ENCODE data around the gene C3orf70.

The C3orf70 gene

DNA sequence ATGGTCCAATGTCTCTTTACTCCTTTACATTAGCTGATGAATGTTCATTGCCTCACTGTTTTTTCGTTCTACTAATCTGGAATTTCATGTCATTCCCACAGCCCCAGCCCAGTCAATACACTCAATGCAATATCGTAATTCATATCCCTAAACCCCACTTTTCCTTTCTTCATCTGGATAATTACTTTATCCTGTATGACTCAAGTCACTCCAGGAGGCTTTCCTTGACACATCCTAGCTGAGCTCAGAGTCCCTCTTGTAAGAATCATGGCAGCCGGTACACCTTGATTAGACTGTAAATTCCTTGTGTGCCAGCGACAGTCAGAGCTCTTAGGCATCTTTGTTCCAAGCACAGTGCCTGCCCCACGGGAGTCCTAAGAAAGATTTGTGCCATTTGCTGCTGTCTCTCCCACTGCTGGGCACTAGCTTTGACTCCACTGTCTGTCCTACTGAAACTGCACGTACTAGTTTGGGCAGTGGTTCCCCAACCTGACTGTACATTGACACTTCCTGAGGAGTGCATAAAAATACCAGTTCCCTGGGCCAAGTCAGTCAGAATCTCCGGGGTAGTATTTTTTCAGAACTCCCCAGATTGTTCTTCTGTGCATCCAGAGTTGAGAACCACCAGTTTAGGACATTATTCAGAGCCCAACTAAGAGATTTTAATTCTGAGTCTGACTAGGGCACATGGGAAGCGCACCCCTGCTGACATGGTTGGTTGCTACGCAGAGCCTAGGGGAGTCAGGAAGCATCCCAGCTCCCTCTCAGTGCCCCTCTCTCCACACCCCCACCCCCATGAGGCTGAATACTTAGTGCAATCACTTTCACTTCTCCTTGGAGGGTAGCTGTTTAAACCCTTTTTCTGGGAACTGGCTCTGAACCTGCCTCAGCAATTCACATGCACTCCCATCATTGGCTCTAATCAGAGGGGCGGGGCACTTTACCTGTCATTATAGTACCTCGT lies 19.5 kb upstream of the C3orf70 start:
- Histone ChIP-seq H3K36me3 (no peaks in the 10 kb centered on the region), H3K9me3 (no peaks in the 10 kb centered on the region), H3K27ac (no peak overlapping the region), H3K4me1 (ENCODE audit: control insufficient read depth in 1 of 2, insufficient read depth in 1 of 2, low read depth in 1 of 2, low read length in 1 of 2) (peaks cover 19 to 21% of the 10 kb centered on the region in 2 experiments), H3K4me3 (ENCODE audit: low read depth in 1 of 2, low read length in 1 of 2) (no peak overlapping the region), H3K27me3 (no peaks in the 10 kb centered on the region)
- TF ChIP-seq, protein P1, sequence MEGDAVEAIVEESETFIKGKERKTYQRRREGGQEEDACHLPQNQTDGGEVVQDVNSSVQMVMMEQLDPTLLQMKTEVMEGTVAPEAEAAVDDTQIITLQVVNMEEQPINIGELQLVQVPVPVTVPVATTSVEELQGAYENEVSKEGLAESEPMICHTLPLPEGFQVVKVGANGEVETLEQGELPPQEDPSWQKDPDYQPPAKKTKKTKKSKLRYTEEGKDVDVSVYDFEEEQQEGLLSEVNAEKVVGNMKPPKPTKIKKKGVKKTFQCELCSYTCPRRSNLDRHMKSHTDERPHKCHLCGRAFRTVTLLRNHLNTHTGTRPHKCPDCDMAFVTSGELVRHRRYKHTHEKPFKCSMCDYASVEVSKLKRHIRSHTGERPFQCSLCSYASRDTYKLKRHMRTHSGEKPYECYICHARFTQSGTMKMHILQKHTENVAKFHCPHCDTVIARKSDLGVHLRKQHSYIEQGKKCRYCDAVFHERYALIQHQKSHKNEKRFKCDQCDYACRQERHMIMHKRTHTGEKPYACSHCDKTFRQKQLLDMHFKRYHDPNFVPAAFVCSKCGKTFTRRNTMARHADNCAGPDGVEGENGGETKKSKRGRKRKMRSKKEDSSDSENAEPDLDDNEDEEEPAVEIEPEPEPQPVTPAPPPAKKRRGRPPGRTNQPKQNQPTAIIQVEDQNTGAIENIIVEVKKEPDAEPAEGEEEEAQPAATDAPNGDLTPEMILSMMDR (IDR thresholded peaks at IDR 0.05), result no peak

DNA sequence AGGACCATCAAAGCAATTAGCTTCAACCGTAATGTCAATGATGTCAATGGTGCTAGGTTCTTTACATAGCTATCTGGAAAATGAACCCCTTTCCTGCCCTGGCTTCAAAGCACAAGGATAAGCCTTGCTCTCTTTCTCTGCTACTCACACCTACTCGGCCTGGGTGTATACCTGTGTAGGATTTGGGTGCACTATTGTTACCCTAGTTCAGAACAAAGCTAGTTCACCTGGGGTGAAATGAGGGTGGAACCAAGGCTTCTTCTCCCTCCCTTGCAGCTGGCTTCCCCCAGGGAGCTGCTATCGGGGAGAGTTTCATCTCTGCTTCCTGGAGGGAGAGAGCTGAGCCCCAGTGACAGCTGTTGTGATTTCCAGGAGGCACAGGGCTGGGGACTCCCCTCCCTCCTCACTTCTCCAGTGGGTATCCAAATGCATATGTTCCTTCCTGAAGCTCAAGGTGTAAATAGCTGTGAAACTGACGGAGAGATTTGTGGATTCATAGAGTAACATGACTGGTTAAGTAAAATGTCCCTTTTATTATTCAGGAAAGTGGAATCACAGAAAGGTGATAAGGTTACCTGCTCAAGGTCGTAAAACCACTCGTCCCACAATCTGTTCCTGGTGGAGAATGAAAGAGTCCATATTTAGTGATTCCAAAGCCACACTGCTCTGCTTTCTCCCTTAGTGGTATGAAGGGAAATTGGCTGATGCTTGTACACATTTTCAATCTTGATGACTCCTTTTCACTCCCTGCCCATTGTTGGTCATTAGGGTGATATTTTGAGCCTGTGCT lies 11.8 kb upstream of the C3orf70 start:
- Histone ChIP-seq H3K36me3 (no peaks in the 10 kb centered on the region), H3K9me3 (no peaks in the 10 kb centered on the region), H3K27ac (no peak overlapping the region), H3K27me3 (peaks cover 5% of the 10 kb centered on the region), H3K4me3 (ENCODE audit: low read depth in 1 of 2, low read length in 1 of 2) (no peak overlapping the region), H3K4me1 (ENCODE audit: control insufficient read depth in 1 of 2, insufficient read depth in 1 of 2, low read depth in 1 of 2, low read length in 1 of 2) (no peaks in the 10 kb centered on the region)
- TF ChIP-seq, protein P1 (IDR thresholded peaks at IDR 0.05), result no peak

DNA sequence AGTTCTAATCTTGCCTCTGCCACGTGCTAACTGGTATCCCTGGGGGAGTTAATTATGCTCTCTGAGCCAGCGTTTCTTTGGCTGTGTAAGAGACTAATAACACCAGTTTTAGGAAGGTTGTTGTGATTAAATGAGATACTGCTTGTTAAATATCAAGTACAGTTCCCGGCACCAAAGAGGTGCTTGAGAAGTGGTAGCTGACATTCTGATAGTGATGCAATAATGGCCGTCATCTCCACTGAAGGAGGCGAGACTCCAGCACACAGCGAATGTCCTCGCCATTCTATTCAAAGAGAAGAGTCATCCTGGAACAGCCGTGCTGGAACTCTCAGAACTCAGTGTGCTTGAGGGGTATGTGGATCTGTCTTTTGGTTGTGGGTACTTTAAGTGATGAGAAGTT lies 9.8 kb upstream of the C3orf70 start:
- Histone ChIP-seq H3K4me1 (ENCODE audit: control insufficient read depth in 1 of 2, insufficient read depth in 1 of 2, low read depth in 1 of 2, low read length in 1 of 2) (no peaks in the 10 kb centered on the region), H3K27me3 (peaks cover 13% of the 10 kb centered on the region), H3K36me3 (no peaks in the 10 kb centered on the region), H3K9me3 (no peaks in the 10 kb centered on the region), H3K4me3 (ENCODE audit: low read depth in 1 of 2, low read length in 1 of 2) (no peak overlapping the region), H3K27ac (no peak overlapping the region)
- TF ChIP-seq, protein P1 (IDR thresholded peaks at IDR 0.05), result no peak

DNA sequence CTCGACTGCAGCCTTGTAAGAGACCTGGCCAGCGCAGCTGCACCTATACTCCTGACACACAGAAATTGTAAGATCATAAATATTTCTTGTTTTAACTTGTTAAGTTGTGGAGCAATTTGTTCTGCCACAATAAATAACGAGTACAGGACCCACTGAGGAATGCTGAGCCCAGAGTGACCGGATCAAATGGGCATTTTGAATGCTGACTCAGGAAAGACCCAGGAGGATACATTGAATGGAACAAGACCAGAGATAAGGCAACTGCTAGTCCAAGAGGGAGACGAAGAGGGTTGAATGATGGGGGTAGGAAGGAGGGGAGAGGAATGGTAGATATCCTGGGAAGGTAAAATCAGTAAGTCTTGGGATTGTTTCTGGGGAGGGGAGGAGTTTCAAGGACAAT lies 8.9 kb upstream of the C3orf70 start:
- no peak overlapping the region for H3K4me3 ChIP-seq (ENCODE audit: low read depth in 1 of 2, low read length in 1 of 2)

DNA sequence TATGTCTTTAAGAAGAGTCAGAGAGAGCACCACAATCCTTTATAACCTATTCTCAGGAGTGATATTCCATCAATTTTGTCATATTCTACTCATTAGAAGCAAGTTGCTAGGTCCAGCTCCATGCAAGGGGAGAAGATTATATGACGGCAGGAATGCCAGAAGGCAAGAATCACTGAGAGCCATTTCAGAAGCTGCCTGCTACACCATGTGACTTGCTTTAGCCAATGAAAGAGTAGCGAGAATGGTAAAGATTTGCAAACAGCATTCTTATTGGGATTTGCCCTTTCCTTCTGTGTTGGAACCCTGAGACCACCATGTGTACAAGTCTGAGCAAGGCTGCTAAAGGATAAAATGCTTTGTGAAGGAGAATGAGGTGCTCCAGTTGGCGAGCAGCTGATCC lies 4.5 kb upstream of the C3orf70 start:
- TF ChIP-seq, protein P1 (IDR thresholded peaks at IDR 0.05), result no peak
- Histone ChIP-seq H3K9me3 (no peaks in the 10 kb centered on the region), H3K4me1 (ENCODE audit: control insufficient read depth in 1 of 2, insufficient read depth in 1 of 2, low read depth in 1 of 2, low read length in 1 of 2) (peaks cover 8 to 14% of the 10 kb centered on the region in 2 experiments), H3K36me3 (no peaks in the 10 kb centered on the region), H3K27me3 (peaks cover 66% of the 10 kb centered on the region), H3K27ac (no peak overlapping the region), H3K4me3 (ENCODE audit: low read depth in 1 of 2, low read length in 1 of 2) (no peak overlapping the region)

More for the DNA sequence above, 8.9 kb upstream of the C3orf70 start:
- no peaks in the 10 kb centered on the region for H3K36me3 ChIP-seq
- no peaks in the 10 kb centered on the region for H3K4me1 ChIP-seq (ENCODE audit: control insufficient read depth in 1 of 2, insufficient read depth in 1 of 2, low read depth in 1 of 2, low read length in 1 of 2)
- no peak overlapping the region for H3K27ac ChIP-seq
- H3K27me3 ChIP-seq, result peaks cover 22% of the 10 kb centered on the region
- no peaks in the 10 kb centered on the region for H3K9me3 ChIP-seq
- TF ChIP-seq, protein P1 (IDR thresholded peaks at IDR 0.05), result no peak

Measured in neutrophil (primary cell).